GM21825 (cell line): ENCODE results near the gene SMARCB1.
"Not testable (repeated sequence)": the region's sequence is repeated elsewhere in the genome, so short reads cannot be mapped to it uniquely, and the experiment has no call there.

Experiments used
- ATAC-seq: cut with Tn5 transposase; IDR thresholded peaks from one replicate; pipeline ENCODE4 v1.9.1; 2021; ENCODE audit warnings: mild to moderate bottlenecking, moderate library complexity; ENCODE audit not compliant: unreplicated experiment

SMARCB1 gene

GRCh38 chr22:23841736-23842445 is 55.1 kb downstream of the SMARCB1 start:
- ATAC-seq, result no peak

GRCh38 chr22:23842599-23842998 is 55.8 kb downstream of the SMARCB1 start:
- no peak for ATAC-seq

- ATAC-seq, result no peak
These were observed 58.0 kb downstream of the SMARCB1 start for GRCh38 chr22:23844739-23845202.

- no peak for ATAC-seq
These were observed 58.7 kb downstream of the SMARCB1 start for GRCh38 chr22:23845265-23846080.

GRCh38 chr22:23846081-23846469 is 59.3 kb downstream of the SMARCB1 start:
- no peak for ATAC-seq

GRCh38 chr22:23847310-23847920 is 60.6 kb downstream of the SMARCB1 start:
- ATAC-seq, result no peak

GRCh38 chr22:23847991-23848864 is 61.5 kb downstream of the SMARCB1 start:
- ATAC-seq, result no peak

- ATAC-seq, result peak; percentile 38
These were observed 62.5 kb downstream of the SMARCB1 start for GRCh38 chr22:23849009-23850006.

GRCh38 chr22:23850136-23850611 is 63.4 kb downstream of the SMARCB1 start:
- peak; percentile 48 for ATAC-seq

GRCh38 chr22:23856721-23857605 is 70.2 kb downstream of the SMARCB1 start:
- peak; percentile 42 for ATAC-seq

GRCh38 chr22:23857606-23858483 is 71.1 kb downstream of the SMARCB1 start, which contains the start of gene SLC2A11:
SLC2A11 (plus strand) TSS chr22:23857875; CDS start chr22:23858000, 125 bp downstream.
- peak; percentile 83 for ATAC-seq

GRCh38 chr22:23858484-23858815 is 71.7 kb downstream of the SMARCB1 start:
- ATAC-seq, result no peak

- ATAC-seq, result no peak
These were observed 72.4 kb downstream of the SMARCB1 start for GRCh38 chr22:23859201-23859600.

- ATAC-seq, result not testable (repeated sequence)
These were observed 73.4 kb downstream of the SMARCB1 start for GRCh38 chr22:23860187-23860586.

- ATAC-seq, result no peak
These were observed 75.3 kb downstream of the SMARCB1 start for GRCh38 chr22:23862103-23862502.

GRCh38 chr22:23864499-23865154 is 77.9 kb downstream of the SMARCB1 start:
- ATAC-seq, result not testable (repeated sequence)

GRCh38 chr22:23868580-23868979 is 81.8 kb downstream of the SMARCB1 start:
- ATAC-seq, result no peak
